A172 (cell line): ENCODE data around the gene MYMX. TPM values are rescaled to one million over a fixed set of nuclear protein-coding genes. Genes with fewer than 3 reads are reported as not detected.
"Not testable (repeated sequence)": the region's sequence is repeated elsewhere in the genome, so short reads cannot be mapped to it uniquely, and the experiment has no call there.

Source experiments
- DNase-seq: peaks from one replicate; pipeline ENCODE4 v3.0.0-alpha.2; 2015; ENCODE audit warnings: low spot score
- total RNA-seq: library from RNA; depleted of rRNA; stranded (reverse); fragments of >200 nt; shearing (Covaris generic); gene quantifications from 2 replicates; pipeline ENCODE4 v1.2.3, GENCODE V29; 2014

The MYMX gene
- total RNA-seq, 1 experiment from 2014 or later: not detected

GRCh38 chr6:44186635-44187025 is 30.1 kb upstream of the MYMX start:
- DNase-seq: no peak

- DNase-seq: no peak
Observed at GRCh38 chr6:44188819-44189218, 27.9 kb upstream of the MYMX start.

GRCh38 chr6:44189257-44189656 is 27.5 kb upstream of the MYMX start:
- no peak for DNase-seq

- no peak for DNase-seq
Observed at GRCh38 chr6:44190715-44191114, 26.0 kb upstream of the MYMX start.

- DNase-seq: no peak
Observed at GRCh38 chr6:44192428-44193041, 24.2 kb upstream of the MYMX start.

GRCh38 chr6:44193307-44193910 is 23.3 kb upstream of the MYMX start:
- DNase-seq: no peak

GRCh38 chr6:44194326-44194725 is 22.4 kb upstream of the MYMX start:
- no peak for DNase-seq

GRCh38 chr6:44196351-44196750 is 20.4 kb upstream of the MYMX start:
- DNase-seq: not testable (repeated sequence)

GRCh38 chr6:44198684-44199083 is 18.0 kb upstream of the MYMX start:
- no peak for DNase-seq

- no peak for DNase-seq
Observed at GRCh38 chr6:44199883-44200282, 16.8 kb upstream of the MYMX start.

GRCh38 chr6:44201200-44201599 is 15.5 kb upstream of the MYMX start:
- DNase-seq: no peak

- DNase-seq: no peak
Observed at GRCh38 chr6:44201638-44202303, 15.0 kb upstream of the MYMX start.

- no peak for DNase-seq
Observed at GRCh38 chr6:44202332-44202971, 14.3 kb upstream of the MYMX start.

- DNase-seq: no peak
Observed at GRCh38 chr6:44202972-44203750, 13.6 kb upstream of the MYMX start.

GRCh38 chr6:44203955-44204354 is 12.8 kb upstream of the MYMX start:
- peak; percentile 45 for DNase-seq

GRCh38 chr6:44207966-44208365 is 8.8 kb upstream of the MYMX start:
- DNase-seq: no peak

- DNase-seq: no peak
Observed at GRCh38 chr6:44211284-44211683, 5.4 kb upstream of the MYMX start.

- DNase-seq: no peak
Observed at GRCh38 chr6:44214307-44214706, 2.4 kb upstream of the MYMX start.

- DNase-seq: no peak
Observed at GRCh38 chr6:44217332-44218143, 812 bp downstream of the MYMX start.

GRCh38 chr6:44219053-44219814 is 2.5 kb downstream of the MYMX start:
- DNase-seq: peak; percentile 25
